IMR-90 (cell line): ENCODE measurements around the gene RSRC1. TPM values are rescaled to one million over a fixed set of nuclear protein-coding genes. Genes with fewer than 3 reads are reported as not detected.

Experiments
- ATAC-seq: fragments of 200-7000 bp; cut with Tn5 transposase; 2 replicates; pipeline ENCODE4 v1.9.1; 2020; ENCODE audit warnings: low read depth, mild to moderate bottlenecking, moderate library complexity
- BruUV-seq: library from RNA; stranded (reverse); fragments of 400-500 nt; replicated peaks from 2 replicates; lab custom pipeline; 2021; lab: Mats Ljungman, UMichigan
- CTCF ChIA-PET: fragments of 300-600 bp; formaldehyde crosslinking; extraction: SDS; loops from one replicate; lab custom pipeline; 2021; ENCODE audit warnings: antibody characterized with exemption; lab: Yijun Ruan, JAX
- POLR2A ChIA-PET: fragments of 300-600 bp; sonication (Branson Sonifier 250); formaldehyde crosslinking; loops from one replicate; lab custom pipeline; 2022; ENCODE audit warnings: antibody characterized with exemption; ENCODE audit not compliant: unreplicated experiment; lab: Charles Lee
- DNase-seq: peaks from one replicate; pipeline ENCODE4 v3.0.0; 2013
- H2AFZ ChIP-seq: replicated peaks from 2 replicates; pipeline ENCODE3; 2013; ENCODE audit warnings: low read length, mild to moderate bottlenecking; ENCODE audit not compliant: poor library complexity
- H2AK5ac ChIP-seq: 2 replicates; pipeline ENCODE4 v1.6.1; 2013; ENCODE audit warnings: low read depth, low read length, inconsistent platforms
- H2AK9ac ChIP-seq: replicated peaks from 2 replicates; pipeline ENCODE3; 2013; ENCODE audit warnings: mild to moderate bottlenecking, low read depth, low read length, moderate library complexity; ENCODE audit not compliant: poor library complexity
- H2BK120ac ChIP-seq: 2 replicates; pipeline ENCODE4 v1.6.1; 2013; ENCODE audit warnings: low read depth, low read length, inconsistent platforms
- H2BK15ac ChIP-seq: 3 replicates; pipeline ENCODE4 v1.6.1; 2013; ENCODE audit warnings: low read depth, low read length, inconsistent platforms
- H2BK20ac ChIP-seq: 2 replicates; pipeline ENCODE4 v1.6.1; 2013; ENCODE audit warnings: low read depth, mild to moderate bottlenecking, inconsistent platforms, low read length, moderate library complexity
- H2BK5ac ChIP-seq: 2 replicates; pipeline ENCODE4 v1.6.1; 2013; ENCODE audit warnings: mild to moderate bottlenecking, low read depth, low read length, inconsistent platforms; ENCODE audit not compliant: poor library complexity, severe bottlenecking
- H3K14ac ChIP-seq: replicated peaks from 2 replicates; pipeline ENCODE4 v1.6.1; 2013; ENCODE audit warnings: low read depth, low read length, inconsistent platforms
- H3K18ac ChIP-seq: 2 replicates; pipeline ENCODE4 v1.6.1; 2013; ENCODE audit warnings: low read depth, low read length, control low read depth
- H3K23ac ChIP-seq: 2 replicates; pipeline ENCODE4 v1.6.1; 2013; ENCODE audit warnings: low read depth, low read length, inconsistent platforms
- H3K27ac ChIP-seq: 2 replicates; pipeline ENCODE4 v1.5.1; 2013; ENCODE audit warnings: mild to moderate bottlenecking, control low read depth, low read length; ENCODE audit not compliant: insufficient read depth
- H3K27me3 ChIP-seq: 2 replicates; pipeline ENCODE4 v1.6.1; 2013; ENCODE audit warnings: low read length; ENCODE audit not compliant: control insufficient read depth, insufficient read depth
- H3K36me3 ChIP-seq: 2 replicates; pipeline ENCODE4 v1.6.1; 2013; ENCODE audit warnings: low read length, mixed read lengths; ENCODE audit not compliant: control insufficient read depth, insufficient read depth
- H3K4ac ChIP-seq: 2 replicates; pipeline ENCODE4 v1.6.1; 2013; ENCODE audit warnings: low read depth, low read length, inconsistent platforms
- H3K4me1 ChIP-seq: 2 replicates; pipeline ENCODE4 v1.6.1; 2013; ENCODE audit warnings: low read length, mixed read lengths; ENCODE audit not compliant: control insufficient read depth, insufficient read depth
- H3K4me2 ChIP-seq: 2 replicates; pipeline ENCODE4 v1.6.1; 2013; ENCODE audit warnings: low read depth, mild to moderate bottlenecking, control low read depth, low read length, moderate library complexity
- H3K4me3 ChIP-seq: 2 replicates; pipeline ENCODE4 v1.5.1; 2013; ENCODE audit warnings: low read depth, mild to moderate bottlenecking, control low read depth, low read length, moderate library complexity; ENCODE audit not compliant: insufficient read depth
- H3K56ac ChIP-seq: 2 replicates; pipeline ENCODE4 v1.6.1; 2013; ENCODE audit warnings: low read length, inconsistent platforms; ENCODE audit not compliant: insufficient read depth; ENCODE audit errors: extremely low read depth
- H3K79me1 ChIP-seq, 2 experiments: 2 replicates each; pipeline ENCODE4 v1.6.1; 2013; ENCODE audit warnings: low read length in 2 of 2, inconsistent platforms in 1 of 2, low read depth in 1 of 2
- H3K9ac ChIP-seq: 2 replicates; pipeline ENCODE4 v1.6.1; 2013; ENCODE audit warnings: low read depth, low read length, control low read depth
- H3K9me1 ChIP-seq: 2 replicates; pipeline ENCODE4 v1.6.1; 2013; ENCODE audit warnings: low read length, inconsistent platforms; ENCODE audit not compliant: insufficient read depth
- H3K9me3 ChIP-seq: 2 replicates; pipeline ENCODE4 v1.6.1; 2013; ENCODE audit warnings: low read length; ENCODE audit not compliant: control insufficient read depth, insufficient read depth
- H4K20me1 ChIP-seq: 2 replicates; pipeline ENCODE4 v1.6.1; 2013; ENCODE audit warnings: low read length, inconsistent platforms; ENCODE audit not compliant: insufficient read depth
- H4K5ac ChIP-seq: 2 replicates; pipeline ENCODE4 v1.6.1; 2013; ENCODE audit warnings: mild to moderate bottlenecking, low read depth, low read length, control low read depth
- H4K8ac ChIP-seq, 2 experiments: 2 replicates each; pipeline ENCODE4 v1.6.1; 2013; ENCODE audit warnings: low read depth in 2 of 2, low read length in 2 of 2, control low read depth in 1 of 2, inconsistent platforms in 1 of 2
- H4K91ac ChIP-seq: 2 replicates; pipeline ENCODE4 v1.6.1; 2013; ENCODE audit warnings: low read depth, low read length, inconsistent platforms; ENCODE audit not compliant: insufficient read depth
- CHD1 ChIP-seq: IDR thresholded peaks from 2 replicates; pipeline ENCODE4 v1.6.1; 2012; ENCODE audit warnings: low read depth, low read length, improper control_type of control experiment
- ELK1 ChIP-seq: fragments of 150-350 bp; IDR thresholded peaks from 2 replicates; pipeline ENCODE4 v1.6.1; 2016; ENCODE audit warnings: low read depth, mild to moderate bottlenecking, low read length, moderate library complexity, borderline replicate concordance
- MAZ ChIP-seq: IDR thresholded peaks from 2 replicates; pipeline ENCODE4 v1.6.1; 2012; ENCODE audit warnings: low read depth, mild to moderate bottlenecking, low read length, improper control_type of control experiment, moderate library complexity, borderline replicate concordance
- MXI1 ChIP-seq: IDR thresholded peaks from 2 replicates; pipeline ENCODE4 v1.6.1; 2012; ENCODE audit warnings: low read depth, mild to moderate bottlenecking, low read length, moderate library complexity, borderline replicate concordance
- NFE2L2 ChIP-seq: fragments of 150-350 bp; IDR thresholded peaks from 2 replicates; pipeline ENCODE4 v1.6.1; 2016; ENCODE audit warnings: low read depth, mild to moderate bottlenecking, low read length
- POLR2A ChIP-seq: IDR thresholded peaks from 2 replicates; pipeline ENCODE4 v1.6.1; 2012; ENCODE audit warnings: mild to moderate bottlenecking, low read depth, low read length
- RAD21 ChIP-seq: IDR thresholded peaks from 2 replicates; pipeline ENCODE4 v1.6.1; 2012; ENCODE audit warnings: low read length, improper control_type of control experiment
- RCOR1 ChIP-seq: IDR thresholded peaks from 2 replicates; pipeline ENCODE4 v1.6.1; 2012; ENCODE audit warnings: mild to moderate bottlenecking, low read length, improper control_type of control experiment; ENCODE audit not compliant: insufficient replicate concordance
- SMC3 ChIP-seq: fragments of 150-350 bp; IDR thresholded peaks from 2 replicates; pipeline ENCODE4 v1.6.1; 2016; ENCODE audit warnings: low read depth, mild to moderate bottlenecking, antibody characterized with exemption, low read length, moderate library complexity
- USF2 ChIP-seq: fragments of 150-350 bp; IDR thresholded peaks from 2 replicates; pipeline ENCODE4 v1.6.1; 2017; ENCODE audit warnings: mild to moderate bottlenecking, antibody characterized with exemption, low read length, low read depth
- WGBS, 2 experiments: methylation state at CpG; one replicate each; pipeline versions ENCODE4 v1.1.5 to v1.1.7; 2013; ENCODE audit warnings: missing lambda C conversion rate in 2 of 2; ENCODE audit not compliant: insufficient read length in 1 of 2; ENCODE audit errors: extremely low coverage in 2 of 2; 5-methylcytosine and 5-hydroxymethylcytosine counted together
- dilution Hi-C: fragments of 300-500 bp; cut with HindIII; formaldehyde crosslinking; loops from one replicate; pipeline ENCODE4 v1.14.3; 2018; ENCODE audit warnings: low sequenced_read_pairs; ENCODE audit not compliant: unreplicated experiment
- in situ Hi-C: fragments of 300-500 bp; cut with MboI; formaldehyde crosslinking; loops from 3 replicates; pipeline ENCODE4 v1.14.3; 2019; ENCODE audit warnings: low sequenced_read_pairs, inconsistent platforms, mixed read lengths
- intact Hi-C: fragments of 100-400 bp; cut with micrococcal nuclease; formaldehyde crosslinking; loops from 2 replicates; pipeline ENCODE4 v1.10.0; 2022
- polyA plus RNA-seq, 3 experiments: library from polyadenylated mRNA; depleted of rRNA; stranded (reverse); fragments of >200 nt; gene quantifications; 2 replicates each; pipeline ENCODE4 v1.2.3, GENCODE V29; 2012; ENCODE audit warnings: low replicate concordance in 1 of 3
- total RNA-seq: library from RNA; depleted of rRNA; stranded (reverse); fragments of >200 nt; gene quantifications from 2 replicates; pipeline ENCODE4 v1.2.3, GENCODE V29; 2012
- TF ChIP-seq, protein P1 (sequence below): conservative IDR thresholded peaks from 2 replicates; pipeline ENCODE4 v1.5.1; 2012; ENCODE audit warnings: mild to moderate bottlenecking, low read depth, low read length, improper control_type of control experiment

Gene RSRC1
- total and polyA plus RNA-seq, 2 of the 4 experiments (the other 2 are of a cell fraction): 3.8 to 41.8 TPM

GRCh38 chr3:158419820-158420653 lies 310.1 kb downstream of the RSRC1 start:
- no peak for ATAC-seq
- dilution Hi-C loops: no loop called here
- TF ChIP-seq RCOR1: no peak
- TF ChIP-seq USF2: no peak
- no peak for TF ChIP-seq NFE2L2
- TF ChIP-seq POLR2A: no peak
- no peak for TF ChIP-seq SMC3
- TF ChIP-seq ELK1: no peak
- TF ChIP-seq, protein P1, sequence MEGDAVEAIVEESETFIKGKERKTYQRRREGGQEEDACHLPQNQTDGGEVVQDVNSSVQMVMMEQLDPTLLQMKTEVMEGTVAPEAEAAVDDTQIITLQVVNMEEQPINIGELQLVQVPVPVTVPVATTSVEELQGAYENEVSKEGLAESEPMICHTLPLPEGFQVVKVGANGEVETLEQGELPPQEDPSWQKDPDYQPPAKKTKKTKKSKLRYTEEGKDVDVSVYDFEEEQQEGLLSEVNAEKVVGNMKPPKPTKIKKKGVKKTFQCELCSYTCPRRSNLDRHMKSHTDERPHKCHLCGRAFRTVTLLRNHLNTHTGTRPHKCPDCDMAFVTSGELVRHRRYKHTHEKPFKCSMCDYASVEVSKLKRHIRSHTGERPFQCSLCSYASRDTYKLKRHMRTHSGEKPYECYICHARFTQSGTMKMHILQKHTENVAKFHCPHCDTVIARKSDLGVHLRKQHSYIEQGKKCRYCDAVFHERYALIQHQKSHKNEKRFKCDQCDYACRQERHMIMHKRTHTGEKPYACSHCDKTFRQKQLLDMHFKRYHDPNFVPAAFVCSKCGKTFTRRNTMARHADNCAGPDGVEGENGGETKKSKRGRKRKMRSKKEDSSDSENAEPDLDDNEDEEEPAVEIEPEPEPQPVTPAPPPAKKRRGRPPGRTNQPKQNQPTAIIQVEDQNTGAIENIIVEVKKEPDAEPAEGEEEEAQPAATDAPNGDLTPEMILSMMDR: no peak
- no peak for TF ChIP-seq RAD21
- no peak for TF ChIP-seq MAZ
- no peak for TF ChIP-seq CHD1
- no peak for TF ChIP-seq MXI1

More at GRCh38 chr3:158419820-158420653, 310.1 kb downstream of the RSRC1 start:
- CTCF ChIA-PET: no interaction called here
- H2BK20ac ChIP-seq: no peak overlapping the region
- in situ Hi-C loops (no loop called here), intact Hi-C loops (no loop called here)
- H3K14ac ChIP-seq: no peak overlapping the region
- POLR2A ChIA-PET: no interaction called here
- H3K4me3 ChIP-seq: no peak overlapping the region
- H3K36me3 ChIP-seq: no peaks in the 10 kb centered on the region
- H3K27ac ChIP-seq: no peak overlapping the region
- H3K23ac ChIP-seq: no peak overlapping the region
- H2BK15ac ChIP-seq: no peak overlapping the region
- H4K8ac ChIP-seq: no peak overlapping the region
- no peak overlapping the region; the same call in 1 of the 2 replicates for H4K5ac ChIP-seq
- no TSS peak for BruUV-seq
- no peak overlapping the region for H3K4me2 ChIP-seq
- no peaks in the 10 kb centered on the region; a peak in 1 of 4 replicates for H3K79me1 ChIP-seq
- no peak overlapping the region for H2AFZ ChIP-seq
- no peak overlapping the region for H3K56ac ChIP-seq
- H2BK120ac ChIP-seq: no peak overlapping the region
- H3K9me1 ChIP-seq: no peaks in the 10 kb centered on the region
- no peaks in the 10 kb centered on the region for H4K20me1 ChIP-seq
- H2BK5ac ChIP-seq: no peak overlapping the region
- no peaks in the 10 kb centered on the region for H3K4me1 ChIP-seq
- DNase-seq: no peak
- H3K9me3 ChIP-seq: no peaks in the 10 kb centered on the region
- no peak overlapping the region for H3K9ac ChIP-seq
- no peak overlapping the region for H2AK5ac ChIP-seq
- H3K27me3 ChIP-seq: no peaks in the 10 kb centered on the region
- no peak overlapping the region for H3K4ac ChIP-seq
- H3K18ac ChIP-seq: peak overlapping the region; percentile 14; the same call in 1 of the 2 replicates
- no CpG with 5 or more reads among the region's 5 CpGs for WGBS, 2 experiments
- no peak overlapping the region for H4K91ac ChIP-seq
- no peak overlapping the region for H2AK9ac ChIP-seq
